SU-DHL-6 (cell line): ENCODE measurements around the gene CHMP1B.

Experiments used
- H2AFZ ChIP-seq: fragments of 200-600 bp; sonication (generic); 2 replicates; pipeline ENCODE4 v1.6.1; 2014; ENCODE audit warnings: low read depth, mild to moderate bottlenecking, moderate library complexity, mixed read lengths, antibody characterized with exemption, low read length; ENCODE audit not compliant: severe bottlenecking
- H3F3A ChIP-seq: fragments of 200-600 bp; shearing (Covaris generic); 2 replicates; pipeline ENCODE4 v1.6.0; 2016; ENCODE audit warnings: antibody characterized with exemption, mild to moderate bottlenecking; ENCODE audit not compliant: insufficient read depth
- H3K27ac ChIP-seq: fragments of 200-600 bp; sonication (generic); 2 replicates; pipeline ENCODE4 v1.5.1; 2016; ENCODE audit warnings: low read depth, mild to moderate bottlenecking, low read length, moderate library complexity, mixed read lengths
- H3K27me3 ChIP-seq: fragments of 200-600 bp; sonication (generic), shearing (Covaris generic); 2 replicates; pipeline ENCODE4 v1.6.0; 2014; ENCODE audit warnings: mild to moderate bottlenecking, low read length
- H3K36me3 ChIP-seq: fragments of 200-600 bp; sonication (generic); 2 replicates; pipeline ENCODE4 v1.6.1; 2014; ENCODE audit warnings: mild to moderate bottlenecking, low read length, mixed read lengths
- H3K4me2 ChIP-seq: fragments of 300-600, 200-600 bp; shearing (Covaris generic), sonication (generic); 2 replicates; pipeline ENCODE4 v1.6.0; 2014; ENCODE audit warnings: low read length, low read depth, mild to moderate bottlenecking; ENCODE audit not compliant: poor library complexity, severe bottlenecking
- H3K4me3 ChIP-seq: fragments of 200-600 bp; sonication (generic); 2 replicates; pipeline ENCODE4 v1.5.1; 2014; ENCODE audit warnings: antibody characterized with exemption, low read length, mild to moderate bottlenecking, mixed read lengths; ENCODE audit not compliant: insufficient read depth, poor library complexity, severe bottlenecking
- H3K79me2 ChIP-seq: fragments of 200-600 bp; sonication (generic); 2 replicates; pipeline ENCODE4 v1.6.1; 2014; ENCODE audit warnings: mild to moderate bottlenecking, low read length, moderate library complexity; ENCODE audit not compliant: insufficient read depth
- H3K9ac ChIP-seq: fragments of 200-600 bp; sonication (generic); 2 replicates; pipeline ENCODE4 v1.7.0; 2014; ENCODE audit warnings: mild to moderate bottlenecking, low read length
- H3K9me2 ChIP-seq: fragments of 200-600 bp; sonication (generic); replicated peaks from 2 replicates; pipeline ENCODE4 v1.6.1; 2014; ENCODE audit warnings: low read length; ENCODE audit not compliant: insufficient read depth
- H3K9me3 ChIP-seq: fragments of 200-600 bp; sonication (generic); 2 replicates; pipeline ENCODE4 v1.6.1; 2014; ENCODE audit warnings: low read length, mixed read lengths; ENCODE audit not compliant: insufficient read depth
- H4K20me1 ChIP-seq: fragments of 200-600 bp; sonication (generic); 2 replicates; pipeline ENCODE4 v1.6.1; 2014; ENCODE audit warnings: low read depth, mild to moderate bottlenecking, antibody characterized with exemption, low read length, moderate library complexity, mixed read lengths
- CTCF ChIP-seq: fragments of 200-600 bp; sonication (generic); IDR thresholded peaks from one replicate; pipeline ENCODE4 v1.5.1; 2017; ENCODE audit warnings: antibody characterized with exemption, mild to moderate bottlenecking, low read length, moderate library complexity; ENCODE audit not compliant: insufficient read depth, poor library complexity, severe bottlenecking
- EZH2phosphoT487 ChIP-seq: fragments of 200-600 bp; sonication (generic), shearing (Covaris generic); conservative IDR thresholded peaks from 2 replicates; pipeline ENCODE4 v1.6.1; 2018; ENCODE audit warnings: mild to moderate bottlenecking, antibody characterized with exemption, low read length, moderate library complexity, mixed read lengths

Gene CHMP1B

GRCh38 chr18:11809895-11810294 lies 41.3 kb upstream of the CHMP1B start:
- Histone ChIP-seq H3K9me2 (no peaks in the 10 kb centered on the region), H3K79me2 (no peaks in the 10 kb centered on the region), H4K20me1 (no peaks in the 10 kb centered on the region), H3K27me3 (no peaks in the 10 kb centered on the region), H3F3A (no peaks in the 10 kb centered on the region), H3K9me3 (no peaks in the 10 kb centered on the region), H3K9ac (no peak overlapping the region), H2AFZ (no peak overlapping the region), H3K4me3 (no peak overlapping the region), H3K27ac (no peak overlapping the region), H3K4me2 (no peak overlapping the region), H3K36me3 (no peaks in the 10 kb centered on the region)
- TF ChIP-seq EZH2phosphoT487 (no peak), CTCF (no peak)

GRCh38 chr18:11810379-11810778 lies 40.8 kb upstream of the CHMP1B start:
- H3K4me2 ChIP-seq = no peak overlapping the region
- H3K9me2 ChIP-seq = no peaks in the 10 kb centered on the region
- no peaks in the 10 kb centered on the region for H3K36me3 ChIP-seq
- H3K9ac ChIP-seq = no peak overlapping the region
- no peak overlapping the region for H3K27ac ChIP-seq
- H3K4me3 ChIP-seq = no peak overlapping the region
- H3F3A ChIP-seq = no peaks in the 10 kb centered on the region
- TF ChIP-seq EZH2phosphoT487 (no peak), CTCF (no peak)
- no peaks in the 10 kb centered on the region for H3K9me3 ChIP-seq
- no peak overlapping the region for H2AFZ ChIP-seq
- no peaks in the 10 kb centered on the region for H3K27me3 ChIP-seq
- no peaks in the 10 kb centered on the region for H4K20me1 ChIP-seq
- no peaks in the 10 kb centered on the region for H3K79me2 ChIP-seq

- Histone ChIP-seq H4K20me1 (no peaks in the 10 kb centered on the region), H3K27ac (no peak overlapping the region), H3K4me3 (no peak overlapping the region), H3K9me3 (no peaks in the 10 kb centered on the region), H2AFZ (no peak overlapping the region), H3K9me2 (no peaks in the 10 kb centered on the region), H3K79me2 (no peaks in the 10 kb centered on the region), H3K27me3 (no peaks in the 10 kb centered on the region), H3K36me3 (no peaks in the 10 kb centered on the region), H3F3A (no peaks in the 10 kb centered on the region), H3K9ac (no peak overlapping the region), H3K4me2 (no peak overlapping the region)
- TF ChIP-seq CTCF = no peak
- no peak for TF ChIP-seq EZH2phosphoT487
Measured at GRCh38 chr18:11811009-11811408, 40.2 kb upstream of the CHMP1B start.
